Right renal pelvis (tissue), 4 donors: ENCODE measurements around the gene SRD5A3. TPM values are rescaled to one million over a fixed set of nuclear protein-coding genes. Genes with fewer than 3 reads are reported as not detected.

Experiments used
- DNase-seq, 4 donors: peaks; one replicate each; pipeline ENCODE4 v3.0.0-alpha.2; 2013; ENCODE audit warnings: low read depth in 4 of 4, low spot score in 3 of 4, missing footprints in 1 of 4
- polyA plus RNA-seq, 4 donors: library from polyadenylated mRNA; unstranded; fragments of 120-200 nt; gene quantifications; one replicate each; pipeline ENCODE4 v1.2.1, GENCODE V29; 2013; ENCODE audit not compliant: insufficient read length in 4 of 4

SRD5A3 gene
- polyA plus RNA-seq = 10 to 100 TPM; 17.4 to 23.7 (median 20.7) TPM

DNA sequence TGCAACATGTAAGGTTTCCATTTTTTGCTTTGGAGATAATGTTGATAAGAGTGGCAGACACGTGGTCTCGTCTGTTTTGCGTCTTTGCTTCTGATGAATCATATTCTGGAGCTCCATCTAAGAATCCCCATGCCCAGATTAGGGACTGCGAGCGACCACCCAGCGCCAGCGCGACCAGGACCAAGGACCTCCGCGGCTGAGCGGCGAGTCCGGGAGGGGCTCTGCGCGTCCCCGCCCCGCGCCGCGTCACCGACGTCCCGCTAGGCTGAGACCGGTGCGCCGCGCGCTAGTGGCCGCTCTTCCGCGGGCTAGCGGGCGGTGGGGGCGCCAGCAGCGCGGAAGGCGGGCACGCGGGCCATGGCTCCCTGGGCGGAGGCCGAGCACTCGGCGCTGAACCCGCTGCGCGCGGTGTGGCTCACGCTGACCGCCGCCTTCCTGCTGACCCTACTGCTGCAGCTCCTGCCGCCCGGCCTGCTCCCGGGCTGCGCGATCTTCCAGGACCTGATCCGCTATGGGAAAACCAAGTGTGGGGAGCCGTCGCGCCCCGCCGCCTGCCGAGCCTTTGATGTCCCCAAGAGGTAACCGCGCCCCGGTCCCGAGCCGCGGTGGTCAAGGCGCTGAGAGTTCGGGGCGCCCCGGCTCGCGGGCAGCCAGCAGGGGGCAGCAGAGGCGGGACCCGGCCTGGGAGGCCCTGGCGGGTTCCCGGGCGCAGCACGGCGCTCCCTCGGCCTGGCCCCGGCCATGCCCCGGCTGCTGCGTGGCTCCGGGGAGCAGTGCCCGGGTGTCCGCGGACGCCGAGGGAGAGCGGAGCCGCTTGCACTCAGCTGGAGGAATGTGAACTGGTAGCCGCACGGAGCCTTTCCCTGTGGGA lies at the start of gene SRD5A3:
TSS of gene SRD5A3 (plus strand) at position 263 of the 871 bp plus-strand sequence. CDS start at position 358, 95 bp downstream.
- DNase-seq = peak; percentile 65 to 75 (median 68)

DNA sequence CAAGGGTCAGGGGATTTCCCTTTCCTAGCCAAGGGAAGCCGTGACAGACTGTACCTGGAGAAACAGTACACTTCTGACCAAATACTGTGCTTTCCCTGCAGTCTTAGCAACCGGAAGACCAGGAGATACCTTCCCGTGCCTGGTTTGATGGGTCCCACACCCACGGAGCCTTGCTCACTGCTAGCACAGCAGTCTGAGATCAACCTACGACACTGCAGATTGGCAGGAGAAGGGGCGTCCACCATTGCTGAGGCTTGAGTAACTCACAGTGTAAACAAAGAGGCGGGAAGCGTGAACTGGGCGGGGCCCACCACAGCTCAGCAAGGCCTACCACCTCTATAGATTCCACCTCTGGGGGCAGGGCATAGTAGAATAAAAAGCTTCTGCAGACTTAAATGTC lies 48.7 kb upstream of the SRD5A3 start:
- DNase-seq = no peak

DNA sequence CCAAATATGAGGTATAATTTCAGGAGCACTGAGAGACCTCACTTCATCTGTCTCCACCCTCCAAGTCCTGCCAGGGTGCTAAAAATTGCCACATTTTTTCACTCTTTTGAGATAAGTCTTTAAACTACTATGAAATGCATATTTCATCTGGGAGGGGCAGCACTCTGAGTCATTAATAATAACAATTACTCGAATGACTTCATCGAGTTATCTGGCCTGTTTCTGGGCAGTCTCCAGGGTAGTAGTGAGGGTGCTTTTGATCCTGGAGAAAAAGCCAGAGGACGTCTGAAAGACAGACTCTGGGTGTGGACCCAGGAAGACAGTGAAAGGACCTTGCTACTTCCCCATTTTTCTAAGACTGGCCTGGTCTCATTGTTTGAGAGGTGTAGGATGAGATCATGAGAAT lies 42.3 kb upstream of the SRD5A3 start:
- no peak for DNase-seq

DNA sequence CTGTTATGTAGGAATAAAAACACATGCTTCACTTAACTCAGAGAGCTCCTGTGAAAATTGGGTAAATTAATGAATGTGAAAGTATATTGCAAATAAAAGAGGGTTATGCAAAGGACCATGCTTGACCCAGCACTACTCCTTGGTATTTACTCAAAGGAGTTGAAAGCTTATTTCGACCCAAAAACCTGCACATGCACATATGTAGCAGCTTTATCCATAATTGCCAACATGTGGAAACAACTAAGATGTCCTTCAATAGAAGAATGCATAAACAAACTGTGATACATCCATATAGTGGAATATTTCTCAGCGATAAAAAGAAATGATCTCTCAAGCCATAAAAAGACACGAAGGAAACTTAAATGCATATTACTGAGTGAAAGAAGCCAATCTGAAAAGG lies 41.7 kb upstream of the SRD5A3 start:
- DNase-seq = no peak

DNA sequence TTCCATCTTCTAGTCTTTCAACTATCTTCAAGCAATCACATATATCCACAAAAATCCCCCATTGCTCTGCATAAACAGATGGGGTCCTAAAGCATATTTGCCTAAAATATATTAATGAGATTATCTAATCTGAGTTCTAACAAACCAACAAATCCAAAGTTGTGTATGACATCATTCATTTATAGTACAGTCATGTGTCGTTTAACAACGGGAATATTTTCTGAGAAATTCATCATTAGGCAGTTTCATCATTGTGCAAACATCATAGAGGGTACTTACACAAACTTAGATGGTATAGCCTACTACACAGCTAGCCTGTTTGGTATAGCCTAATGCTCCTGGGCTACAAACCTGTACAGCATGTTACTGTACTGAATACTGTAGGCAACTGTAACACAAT lies 38.0 kb upstream of the SRD5A3 start:
- DNase-seq = no peak

DNA sequence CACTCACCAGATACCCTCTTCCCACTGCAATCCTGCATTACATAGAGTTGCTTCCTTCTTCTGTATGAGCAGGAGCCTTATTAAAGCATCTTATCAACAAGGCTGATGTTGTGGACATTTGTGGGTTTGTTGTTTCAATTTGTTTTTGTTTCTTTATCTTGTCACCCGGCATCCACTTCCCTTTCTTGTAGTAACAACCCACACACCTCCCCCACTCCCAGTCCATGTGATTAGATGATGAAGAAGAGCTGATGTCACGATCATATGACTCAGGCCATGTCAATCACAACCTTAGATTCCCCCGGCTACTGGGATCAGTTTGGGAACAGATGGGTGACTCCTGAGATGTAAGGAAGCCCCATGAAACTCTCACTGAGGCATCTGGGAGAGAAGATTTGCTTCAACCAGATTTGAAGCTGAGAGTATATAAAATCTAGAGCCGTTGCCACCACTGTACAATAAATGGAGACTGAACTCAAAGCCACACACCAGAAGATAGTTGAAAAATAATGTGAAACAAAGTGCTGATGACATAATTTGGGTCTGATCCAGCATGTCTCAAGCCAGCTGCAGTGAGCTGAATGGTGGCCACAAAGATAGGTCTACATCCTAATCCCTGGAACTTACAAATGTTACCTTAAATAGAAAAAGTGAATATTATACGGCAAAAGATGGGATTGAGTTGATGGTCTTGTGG lies 34.1 kb upstream of the SRD5A3 start:
- no peak for DNase-seq

DNA sequence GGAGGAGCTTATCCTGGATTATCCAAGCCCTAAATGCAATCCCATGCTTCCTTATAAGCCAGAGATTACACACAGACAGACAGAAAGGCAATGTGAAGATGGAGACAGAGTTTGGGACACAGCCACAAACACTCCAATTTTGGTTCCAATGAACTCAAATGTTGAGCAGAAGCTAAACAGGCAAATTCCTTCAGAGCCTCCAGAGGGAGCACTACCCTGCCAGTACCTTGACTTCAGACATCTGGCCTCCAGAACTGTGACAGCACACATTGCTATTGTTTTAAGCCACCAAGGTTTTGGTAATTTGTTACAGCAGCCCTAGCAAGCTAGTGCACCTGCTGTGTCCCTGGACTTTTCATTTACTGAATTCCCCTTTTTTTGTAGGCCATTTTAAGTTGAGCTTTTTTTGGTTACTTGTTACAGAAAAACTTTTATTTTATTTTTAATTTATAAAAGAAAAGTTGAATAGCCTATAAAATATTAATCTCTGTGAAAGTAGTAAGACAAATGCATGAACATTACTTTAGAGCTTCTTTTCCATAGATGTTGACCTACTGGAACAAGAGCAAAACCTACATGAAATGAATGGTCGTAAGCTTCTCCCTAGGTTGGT lies 33.4 kb upstream of the SRD5A3 start:
- peak in 1 of 4 donors; percentile 1 for DNase-seq

DNA sequence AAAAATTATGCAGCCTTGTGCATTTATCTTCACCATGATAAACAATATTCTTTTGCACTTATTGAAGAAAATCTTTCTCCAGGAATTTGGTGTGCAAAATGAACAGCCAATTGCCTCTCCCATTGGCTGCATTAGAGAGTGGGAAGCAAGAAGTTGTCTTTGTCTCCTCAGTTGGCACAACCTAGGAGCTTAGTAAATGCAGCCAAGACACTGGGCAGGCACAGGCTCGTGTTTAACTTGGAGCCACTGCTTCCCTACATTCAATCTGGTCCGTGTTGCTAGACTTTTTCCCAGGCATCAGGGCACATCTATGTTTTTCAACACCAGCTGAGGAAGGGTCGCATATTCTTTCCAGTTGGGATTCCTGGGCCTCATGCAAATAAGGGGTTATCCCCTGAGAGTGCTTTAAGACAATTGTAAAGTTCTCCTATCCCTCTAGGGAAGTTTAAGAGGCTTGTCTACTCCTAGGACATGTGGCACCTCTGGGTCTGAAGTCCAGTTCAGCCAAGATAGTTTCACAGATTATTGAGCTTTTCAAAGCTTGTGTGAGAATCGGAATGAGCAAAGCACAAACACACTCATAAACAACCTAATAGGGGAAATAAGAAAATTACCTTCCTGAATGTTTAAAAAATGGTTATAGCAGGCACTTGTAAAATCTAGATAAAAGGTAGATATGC lies 31.8 kb upstream of the SRD5A3 start:
- no peak for DNase-seq

DNA sequence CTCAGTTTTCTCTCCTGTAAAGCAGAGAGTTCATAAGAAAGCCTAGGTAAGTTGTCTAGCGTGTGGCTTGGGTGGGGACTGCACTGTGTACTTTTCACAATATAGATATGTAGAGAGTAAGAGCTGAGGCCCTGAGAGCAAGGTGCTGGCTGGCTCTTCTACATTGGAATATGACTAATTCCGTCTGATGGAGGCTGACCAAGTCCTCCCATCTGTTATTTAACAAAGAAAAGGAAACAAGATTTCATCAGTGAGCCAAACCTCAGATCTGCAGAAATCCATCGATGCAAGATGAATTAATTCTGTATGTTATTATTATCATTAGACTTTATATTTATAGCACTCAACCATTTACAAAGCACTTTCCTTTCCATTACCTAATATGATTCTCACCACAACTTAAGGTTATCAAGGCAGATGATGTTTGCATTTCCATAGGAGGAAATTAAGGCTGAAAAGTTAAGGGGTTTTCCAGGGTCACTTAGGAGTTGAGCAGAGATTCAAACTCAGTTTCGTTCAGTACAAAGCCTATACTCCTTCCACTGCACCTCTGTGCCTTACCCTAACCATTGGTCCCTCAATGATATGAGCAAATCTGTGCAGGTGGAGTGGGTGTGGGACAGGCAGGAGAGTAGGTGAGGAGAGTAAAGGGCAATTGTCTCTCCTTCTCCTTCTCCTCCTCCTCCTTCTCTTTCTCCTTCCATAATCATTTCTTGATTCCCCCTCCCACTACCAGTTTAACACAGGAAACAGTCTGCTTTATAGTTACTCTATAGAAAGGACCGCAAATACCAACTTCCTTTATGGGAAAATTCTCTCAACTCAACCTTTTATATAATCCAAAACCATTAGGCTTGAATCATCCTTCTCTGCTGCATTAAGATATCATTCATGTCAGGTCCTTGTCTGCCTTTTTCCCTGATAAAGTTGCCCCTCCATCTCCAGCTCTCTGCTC lies 27.6 kb upstream of the SRD5A3 start:
- DNase-seq = no peak

DNA sequence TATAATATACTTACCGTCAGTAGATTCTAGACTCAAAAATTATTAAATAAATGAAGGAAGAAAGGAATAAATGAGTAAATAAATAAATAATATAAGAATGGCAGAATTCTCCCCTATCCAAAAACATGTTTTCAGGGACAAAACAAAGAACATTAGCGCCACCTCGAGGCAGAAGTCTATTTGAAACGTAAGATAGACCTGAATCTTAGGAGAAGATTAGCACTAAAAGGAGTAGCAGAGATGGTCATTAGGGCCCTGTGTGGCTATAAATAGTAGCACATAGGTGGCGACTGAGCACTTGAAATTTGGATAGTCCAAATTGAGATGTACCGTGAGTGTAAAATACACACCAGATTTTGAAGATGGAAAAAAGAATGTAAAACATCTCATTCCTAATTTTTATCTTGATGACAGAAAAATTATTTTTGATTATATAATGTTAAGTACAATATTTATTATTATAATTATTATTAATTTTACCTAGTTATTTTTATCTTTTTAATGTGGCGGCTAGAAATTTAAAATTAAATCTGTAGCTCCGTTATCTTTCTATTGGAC lies 24.3 kb upstream of the SRD5A3 start:
- DNase-seq = peak; percentile 55 to 67 (median 62)

DNA sequence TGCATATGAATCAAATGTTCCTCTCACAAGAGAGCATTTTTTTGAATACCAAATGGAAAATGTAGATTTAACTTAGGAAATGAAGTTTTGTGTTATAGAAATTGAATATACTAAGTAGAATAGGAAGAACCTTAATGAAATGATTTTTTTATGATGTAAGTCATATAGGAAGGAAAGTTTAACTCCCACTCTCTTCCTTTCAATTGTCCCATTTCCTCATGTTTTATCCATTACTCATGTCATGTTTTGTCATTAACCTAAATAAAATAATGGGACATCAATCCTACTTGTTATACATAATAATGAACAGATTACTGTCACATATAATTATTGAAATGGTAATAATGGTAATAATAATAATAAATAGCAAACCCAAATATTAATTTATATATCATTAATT lies 22.7 kb upstream of the SRD5A3 start:
- no peak for DNase-seq

DNA sequence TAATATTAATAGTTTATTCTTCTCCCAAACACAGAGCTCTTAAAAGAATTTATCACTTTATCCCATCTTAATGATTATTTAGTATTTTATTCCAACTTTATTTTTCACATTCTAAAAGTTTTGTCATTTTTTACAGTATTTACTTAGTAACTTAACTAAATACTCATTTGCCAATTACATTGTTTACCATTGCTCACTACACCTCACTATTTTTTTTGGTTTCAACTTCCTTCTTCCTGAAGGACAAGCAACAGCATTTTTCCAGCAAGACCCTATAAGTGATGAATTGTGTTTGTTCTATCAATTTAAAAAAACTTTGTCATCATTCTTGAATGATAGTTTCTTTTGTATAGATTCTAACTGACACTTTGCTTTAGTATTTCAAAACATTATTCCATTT lies 19.4 kb upstream of the SRD5A3 start:
- DNase-seq = no peak

DNA sequence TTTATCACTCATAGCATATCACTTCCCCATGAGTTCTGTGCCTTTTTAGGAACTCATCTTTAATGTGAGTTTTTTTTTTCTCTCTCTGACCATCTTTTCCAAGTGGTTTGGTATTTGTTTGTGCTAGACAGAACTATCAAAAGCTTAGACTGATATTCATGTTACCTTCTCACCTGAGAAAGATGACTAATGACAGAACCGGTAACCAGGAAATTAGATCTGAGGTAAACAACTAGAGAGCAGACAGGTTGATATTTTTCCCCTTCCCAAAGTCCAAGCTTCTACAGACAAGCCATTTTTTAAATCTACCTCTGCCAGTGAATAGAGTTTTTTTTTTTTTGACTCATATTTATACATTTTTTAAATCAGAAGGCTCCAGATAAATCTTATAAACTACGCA lies 17.0 kb upstream of the SRD5A3 start:
- DNase-seq = no peak

DNA sequence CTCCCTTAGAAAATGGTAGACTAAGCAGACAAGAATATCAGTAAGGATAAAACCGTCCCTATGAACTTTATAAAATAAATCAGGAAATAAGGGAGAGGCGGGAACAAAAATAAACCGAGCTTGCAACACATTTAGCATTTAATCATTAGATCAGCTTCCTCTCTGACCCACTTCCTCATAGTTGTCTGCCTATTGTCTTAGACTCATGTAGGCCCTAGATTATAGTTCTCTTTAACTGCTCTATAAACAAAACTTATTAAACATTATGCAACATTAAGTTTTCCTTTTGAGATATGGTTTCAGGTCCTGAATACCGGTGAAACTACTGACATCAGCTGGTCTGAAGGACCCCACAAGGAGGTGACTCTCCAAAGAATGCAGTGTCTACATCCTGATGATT lies 15.8 kb upstream of the SRD5A3 start:
- DNase-seq = no peak

DNA sequence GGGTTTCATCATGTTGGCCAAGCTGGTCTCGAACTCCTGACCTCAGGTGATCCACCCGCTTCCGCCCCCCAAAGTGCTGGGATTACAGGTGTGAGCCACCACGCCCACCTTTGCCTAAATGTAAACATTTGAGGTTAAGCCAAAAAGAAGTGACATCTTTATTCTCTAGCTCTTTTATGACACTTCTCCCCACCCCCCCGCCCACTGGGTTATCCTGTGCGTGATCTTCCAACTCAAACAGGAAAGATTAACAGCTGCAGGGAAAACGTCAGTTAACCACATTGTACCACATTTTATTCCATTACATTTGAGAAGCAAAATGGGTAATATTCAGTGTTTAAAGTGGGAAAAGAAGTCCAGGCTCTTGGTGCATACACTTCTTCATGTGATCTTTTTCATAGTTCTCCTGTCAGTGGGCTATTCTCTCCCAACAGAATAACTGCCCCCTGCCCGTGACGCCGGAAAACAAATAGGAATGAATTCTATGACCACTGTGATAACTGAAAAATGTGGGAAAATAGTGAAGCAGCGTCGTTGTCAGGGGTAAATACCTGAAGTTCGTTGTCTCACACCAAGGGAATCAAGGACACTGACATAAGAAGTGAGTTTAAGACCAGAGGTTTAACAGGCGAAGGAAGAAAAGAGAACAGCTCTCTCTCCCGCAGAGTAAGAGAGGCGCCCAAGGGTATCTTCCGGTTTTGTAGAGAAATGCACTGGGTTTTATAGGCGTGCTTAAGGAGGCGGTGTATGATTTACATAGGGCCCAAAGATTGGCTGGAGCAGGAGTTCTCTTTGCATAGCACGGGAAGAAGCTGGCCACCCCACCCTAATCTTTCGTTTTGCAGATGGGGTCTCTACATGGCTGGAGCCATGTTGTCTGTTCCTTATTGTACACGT lies 9.7 kb upstream of the SRD5A3 start:
- no peak for DNase-seq

DNA sequence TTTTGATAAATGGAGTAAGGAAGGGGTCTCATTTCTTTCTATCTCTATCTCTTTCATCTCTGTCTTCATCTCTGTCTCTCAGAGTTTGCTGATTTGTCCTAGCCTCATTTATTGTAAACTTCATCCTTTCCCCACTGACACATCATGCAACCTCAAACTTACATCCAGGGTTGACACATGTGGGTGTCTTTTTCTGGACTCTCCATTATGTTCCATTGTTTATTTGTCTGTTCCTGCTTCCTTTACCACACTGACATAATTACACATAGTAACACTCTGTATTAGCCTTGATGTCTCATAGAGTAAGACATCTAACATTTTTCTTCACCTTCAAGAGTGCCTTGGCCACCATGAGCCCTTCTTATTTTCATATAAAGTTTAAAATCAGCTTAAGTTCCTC lies 8.1 kb upstream of the SRD5A3 start:
- no peak for DNase-seq

DNA sequence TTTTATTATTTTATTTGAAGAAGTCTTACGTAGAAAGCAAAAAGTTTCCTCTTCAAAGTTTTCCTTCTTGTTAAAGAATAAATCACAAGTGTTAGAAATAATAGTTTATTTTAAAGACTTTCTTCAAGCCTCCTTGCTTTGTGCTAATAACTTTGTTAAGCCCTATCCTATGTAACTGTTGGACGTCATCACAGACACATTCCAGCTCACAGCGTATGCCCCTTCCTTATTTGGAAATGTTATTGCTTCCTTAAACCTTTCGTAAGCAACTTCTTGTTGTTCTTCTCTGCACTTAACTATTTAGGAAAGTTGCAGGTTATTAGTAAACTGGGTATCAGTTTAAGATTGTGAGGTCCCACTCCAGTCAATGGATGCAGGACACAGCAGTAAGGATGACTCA lies 7.6 kb upstream of the SRD5A3 start:
- DNase-seq = no peak

DNA sequence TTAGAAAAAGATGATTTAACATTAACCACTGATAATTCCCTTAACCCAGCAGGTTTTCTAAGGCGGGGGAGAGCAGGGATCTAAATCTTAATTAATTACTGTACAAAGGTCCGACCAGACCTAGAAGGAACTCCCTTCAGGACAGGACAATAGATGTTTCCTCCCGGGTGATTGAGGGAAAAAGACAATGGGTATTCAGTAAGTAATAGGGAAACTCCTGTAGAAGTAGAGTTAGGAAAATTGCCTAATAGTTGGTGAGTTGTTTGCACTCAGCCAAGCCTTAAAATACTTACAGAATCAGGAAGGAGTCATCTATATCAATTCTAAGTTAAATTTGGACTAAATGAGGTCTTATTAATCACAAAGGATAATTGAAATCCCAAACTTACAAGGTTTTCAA lies 5.8 kb upstream of the SRD5A3 start:
- DNase-seq = no peak

DNA sequence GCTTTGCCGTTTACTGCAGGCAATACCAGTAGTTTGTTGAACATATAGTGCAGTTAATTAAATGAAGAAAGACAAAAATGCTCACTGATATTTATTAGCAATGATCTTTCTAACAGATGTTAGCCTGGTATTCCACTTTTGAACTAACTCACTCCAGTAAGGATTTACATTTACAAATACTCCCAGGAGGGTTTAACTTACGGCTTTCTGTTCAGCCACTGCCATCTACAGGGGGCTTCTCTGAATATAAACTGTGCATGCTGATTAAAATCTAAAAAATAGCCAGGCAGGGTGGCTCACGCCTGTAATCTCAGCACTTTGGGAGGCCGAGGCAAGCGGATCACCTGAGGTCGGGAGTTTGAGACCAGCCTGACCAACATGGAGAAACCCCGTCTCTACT lies 2.2 kb upstream of the SRD5A3 start:
- no peak for DNase-seq
